ENCODE data around the gene NSD2. TPM values are rescaled to one million over a fixed set of nuclear protein-coding genes. Genes with fewer than 3 reads are reported as not detected.

The NSD2 gene
- total RNA-seq, 1 experiment from 2014 or later = 128 TPM

- no peak for ATAC-seq
Observed at GRCh38 chr4:1982124-1983052, 111.2 kb downstream of the NSD2 start.

DNA sequence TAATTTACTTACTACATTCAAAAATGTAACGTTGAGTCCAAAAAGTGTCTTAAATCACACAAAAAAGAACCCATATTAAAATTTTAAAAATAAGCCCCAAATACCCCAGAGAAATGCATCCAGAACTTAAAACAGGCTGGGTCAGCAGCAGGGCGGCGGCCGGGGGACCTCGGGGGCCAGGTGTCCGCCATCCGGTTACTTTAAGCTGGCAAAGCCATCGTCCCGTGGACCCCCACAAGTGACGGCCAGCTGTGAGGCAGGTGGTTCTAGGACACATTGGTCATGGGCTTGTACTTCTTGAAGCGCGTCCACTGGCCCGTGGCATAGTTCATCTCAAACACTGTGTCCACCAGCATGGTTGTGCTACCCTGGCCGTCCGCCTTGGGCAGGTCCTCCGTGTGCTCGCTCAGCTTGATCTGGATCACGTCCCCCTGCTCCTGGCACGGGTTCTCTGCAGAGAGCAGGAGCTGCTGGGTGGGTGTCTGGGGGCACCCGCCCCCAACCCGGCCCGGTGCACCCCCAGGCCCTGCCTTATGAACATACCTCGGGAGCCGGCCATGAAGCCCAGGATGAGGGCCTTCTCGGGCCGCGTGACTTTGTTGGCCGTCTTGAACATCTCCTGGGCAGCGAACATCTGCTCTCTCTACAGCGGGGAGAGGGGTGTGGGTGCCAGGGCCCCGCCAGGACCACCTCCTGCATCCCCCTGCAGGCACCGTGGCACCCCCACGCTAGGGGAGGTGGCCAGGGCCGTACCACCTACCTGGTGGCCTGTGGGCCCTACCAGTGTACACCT, 112.1 kb downstream of the NSD2 start:
- CTCF ChIA-PET = no interaction called here

More at GRCh38 chr4:1982124-1983052, 111.2 kb downstream of the NSD2 start:
- no peaks in the 10 kb centered on the region for H3K9me3 Mint-ChIP-seq
- POLR2A ChIA-PET = no interaction called here
- H3K36me3 Mint-ChIP-seq = peaks cover 36% of the 10 kb centered on the region
- CTCF ChIA-PET = interaction anchor here (1.5 kb wide), 1 partner anchor 71 kb away, joined by 5 read pairs; no protein-coding TSS in a partner anchor
- no peak for DNase-seq (ENCODE audit: low spot score)
- TF ChIP-seq CREM (CRISPR knock-in tag; IDR thresholded peaks at IDR 0.05) = no peak
- H3K4me3 Mint-ChIP-seq = no peak overlapping the region
- no peaks in the 10 kb centered on the region for H3K27me3 Mint-ChIP-seq (ENCODE audit: low read depth)
- H3K4me1 Mint-ChIP-seq = 0 out of 2 replicates have a peak, but pooled peaks cover 4% of the 10 kb centered on the region
- H3K27ac Mint-ChIP-seq = 0 out of 2 replicates have a peak overlapping the region, but pooled peaks have one; percentile 8

More for the DNA sequence above, 112.1 kb downstream of the NSD2 start:
- ATAC-seq = no peak
- H3K4me3 Mint-ChIP-seq = no peak overlapping the region
- H3K9me3 Mint-ChIP-seq = no peaks in the 10 kb centered on the region
- H3K4me1 Mint-ChIP-seq = 0 out of 2 replicates have a peak, but pooled peaks cover 4% of the 10 kb centered on the region
- peaks cover 37% of the 10 kb centered on the region for H3K36me3 Mint-ChIP-seq
- H3K27me3 Mint-ChIP-seq (ENCODE audit: low read depth) = no peaks in the 10 kb centered on the region
- no peak for TF ChIP-seq JUN (CRISPR knock-in tag; IDR thresholded peaks at IDR 0.05)
- no peak for TF ChIP-seq ATF2 (CRISPR knock-in tag; IDR thresholded peaks at IDR 0.05; ENCODE audit: borderline replicate concordance, low read depth)
- TF ChIP-seq ZNF281 (CRISPR knock-in tag; IDR thresholded peaks at IDR 0.05) = no peak
- no peak for TF ChIP-seq CDX4 (CRISPR knock-in tag; IDR thresholded peaks at IDR 0.05; ENCODE audit: borderline replicate concordance)
- no peak for TF ChIP-seq ATF3 (CRISPR knock-in tag; conservative IDR thresholded peaks at IDR 0.05)
- TF ChIP-seq ZNF532 (CRISPR knock-in tag; IDR thresholded peaks at IDR 0.05; ENCODE audit: borderline replicate concordance) = no peak
- no peak for TF ChIP-seq TEAD4 (CRISPR knock-in tag; IDR thresholded peaks at IDR 0.05)
- no peak for TF ChIP-seq ESRRA (CRISPR knock-in tag; IDR thresholded peaks at IDR 0.05; ENCODE audit: borderline replicate concordance)
- no peak for TF ChIP-seq ZNF671 (CRISPR knock-in tag; IDR thresholded peaks at IDR 0.05)
- no peak for TF ChIP-seq STAT6 (CRISPR knock-in tag; conservative IDR thresholded peaks at IDR 0.05; ENCODE audit: low read depth)
- TF ChIP-seq, protein P1, sequence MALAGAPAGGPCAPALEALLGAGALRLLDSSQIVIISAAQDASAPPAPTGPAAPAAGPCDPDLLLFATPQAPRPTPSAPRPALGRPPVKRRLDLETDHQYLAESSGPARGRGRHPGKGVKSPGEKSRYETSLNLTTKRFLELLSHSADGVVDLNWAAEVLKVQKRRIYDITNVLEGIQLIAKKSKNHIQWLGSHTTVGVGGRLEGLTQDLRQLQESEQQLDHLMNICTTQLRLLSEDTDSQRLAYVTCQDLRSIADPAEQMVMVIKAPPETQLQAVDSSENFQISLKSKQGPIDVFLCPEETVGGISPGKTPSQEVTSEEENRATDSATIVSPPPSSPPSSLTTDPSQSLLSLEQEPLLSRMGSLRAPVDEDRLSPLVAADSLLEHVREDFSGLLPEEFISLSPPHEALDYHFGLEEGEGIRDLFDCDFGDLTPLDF (CRISPR knock-in tag; IDR thresholded peaks at IDR 0.05) = no peak
- TF ChIP-seq ZNF121 (CRISPR knock-in tag; IDR thresholded peaks at IDR 0.05) = no peak
- TF ChIP-seq, protein P2, sequence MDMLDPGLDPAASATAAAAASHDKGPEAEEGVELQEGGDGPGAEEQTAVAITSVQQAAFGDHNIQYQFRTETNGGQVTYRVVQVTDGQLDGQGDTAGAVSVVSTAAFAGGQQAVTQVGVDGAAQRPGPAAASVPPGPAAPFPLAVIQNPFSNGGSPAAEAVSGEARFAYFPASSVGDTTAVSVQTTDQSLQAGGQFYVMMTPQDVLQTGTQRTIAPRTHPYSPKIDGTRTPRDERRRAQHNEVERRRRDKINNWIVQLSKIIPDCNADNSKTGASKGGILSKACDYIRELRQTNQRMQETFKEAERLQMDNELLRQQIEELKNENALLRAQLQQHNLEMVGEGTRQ (CRISPR knock-in tag; IDR thresholded peaks at IDR 0.05) = no peak
- TF ChIP-seq ZNF423 (CRISPR knock-in tag; IDR thresholded peaks at IDR 0.05) = no peak
- no peak for DNase-seq (ENCODE audit: low spot score)
- no peak overlapping the region for H3K27ac Mint-ChIP-seq
- POLR2A ChIA-PET = no interaction called here

All from WTC11 (cell line).